NCI-H1694 (cell line): Measurements from ENCODE around the gene TAF11L13.

ENCODE experiments used
- DNase-seq: peaks from one replicate; lab custom pipeline; 2025; lab: John Stamatoyannopoulos, UW

TAF11L13 gene

DNA sequence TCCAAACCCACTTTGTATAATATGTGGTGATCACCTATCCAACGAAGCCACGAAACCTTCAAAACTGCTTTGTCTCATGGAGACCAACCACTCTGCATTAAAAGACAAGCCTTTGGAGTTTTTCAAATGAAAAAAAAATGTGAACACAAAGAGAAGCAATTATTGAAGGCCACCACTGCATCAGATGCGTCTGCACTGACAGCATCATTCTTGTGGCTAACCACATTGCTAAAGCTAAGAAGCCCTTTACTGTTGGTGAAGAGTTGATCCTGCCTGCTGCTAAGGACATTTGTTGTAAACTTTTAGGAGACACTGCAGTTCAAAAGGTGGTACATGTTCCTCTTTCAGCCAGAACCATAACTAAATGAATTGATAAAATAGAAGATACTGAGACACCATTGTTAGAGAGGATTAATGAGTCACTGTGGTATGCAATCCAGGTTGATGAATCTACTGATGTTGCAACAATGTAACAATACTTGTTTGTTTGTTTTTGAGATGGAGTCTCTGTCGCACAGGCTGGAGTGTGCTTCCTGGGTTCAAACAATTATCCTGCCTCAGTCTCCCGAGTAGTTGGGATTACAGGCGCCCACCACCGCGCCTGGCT, 47.8 kb downstream of the TAF11L13 start:
- no peak for DNase-seq

DNA sequence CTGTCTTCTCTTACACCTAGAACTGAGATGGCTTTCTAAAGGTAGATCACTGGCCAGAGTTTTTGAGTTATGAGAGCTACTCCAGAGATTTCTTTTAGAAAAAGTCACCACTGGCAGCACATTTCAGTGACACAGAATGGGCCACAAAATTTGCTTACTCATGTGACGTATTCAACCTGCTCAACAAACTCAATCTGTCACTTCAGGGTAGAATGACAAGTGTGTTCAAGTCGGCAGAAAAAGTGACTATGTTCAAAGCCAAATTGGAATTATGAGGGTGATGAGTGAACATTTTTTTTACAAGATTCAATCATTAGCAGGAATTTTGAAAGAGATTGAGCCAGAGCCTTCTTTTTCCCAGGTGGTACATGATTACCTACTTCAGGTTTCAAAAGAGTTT, 48.8 kb downstream of the TAF11L13 start:
- DNase-seq: peak; percentile 3
